Activated CD4-positive, alpha-beta T cell treated with anti-CD3 and anti-CD28 coated beads, Interleukin-2, amount 50 U/mL, for 48 hours (primary cell): ENCODE data around the gene CCDC33.

Experiments used
- DNase-seq, 2 experiments: peaks; one replicate each; pipeline ENCODE4 v3.0.0-alpha.2; 2020

The CCDC33 gene

GRCh38 chr15:74233373-74233772 lies 2.8 kb upstream of the CCDC33 start:
- no peak for DNase-seq

GRCh38 chr15:74233851-74234597 lies 2.1 kb upstream of the CCDC33 start:
- no peak for DNase-seq

- DNase-seq = no peak
Measured at GRCh38 chr15:74234598-74234875, 1.6 kb upstream of the CCDC33 start.

GRCh38 chr15:74239051-74239705 lies 3.1 kb downstream of the CCDC33 start:
- no peak for DNase-seq

- no peak for DNase-seq
Measured at GRCh38 chr15:74240002-74240568, 4.0 kb downstream of the CCDC33 start.

- no peak for DNase-seq
Measured at GRCh38 chr15:74240897-74241614, 4.9 kb downstream of the CCDC33 start.

GRCh38 chr15:74242441-74243185 lies 6.5 kb downstream of the CCDC33 start:
- no peak for DNase-seq

GRCh38 chr15:74243431-74243830 lies 7.3 kb downstream of the CCDC33 start:
- DNase-seq = no peak

GRCh38 chr15:74244822-74245341 lies 8.8 kb downstream of the CCDC33 start:
- no peak for DNase-seq

GRCh38 chr15:74245342-74245931 lies 9.3 kb downstream of the CCDC33 start:
- peak; percentile 9 to 17 for DNase-seq

GRCh38 chr15:74250266-74250665 lies 14.1 kb downstream of the CCDC33 start:
- no peak for DNase-seq

GRCh38 chr15:74251131-74251811 lies 15.1 kb downstream of the CCDC33 start:
- DNase-seq = no peak

- DNase-seq = no peak
Measured at GRCh38 chr15:74252291-74252690, 16.2 kb downstream of the CCDC33 start.

GRCh38 chr15:74252721-74253120 lies 16.6 kb downstream of the CCDC33 start:
- DNase-seq = no peak

GRCh38 chr15:74253211-74253921 lies 17.2 kb downstream of the CCDC33 start:
- no peak for DNase-seq

- no peak for DNase-seq
Measured at GRCh38 chr15:74257105-74257504, 21.0 kb downstream of the CCDC33 start.

GRCh38 chr15:74257623-74258022 lies 21.5 kb downstream of the CCDC33 start:
- DNase-seq = no peak

- DNase-seq = no peak
Measured at GRCh38 chr15:74258456-74259291, 22.5 kb downstream of the CCDC33 start.

GRCh38 chr15:74259292-74259648 lies 23.1 kb downstream of the CCDC33 start:
- no peak for DNase-seq
